ENCODE data around the gene CHERP.

Gene CHERP

DNA sequence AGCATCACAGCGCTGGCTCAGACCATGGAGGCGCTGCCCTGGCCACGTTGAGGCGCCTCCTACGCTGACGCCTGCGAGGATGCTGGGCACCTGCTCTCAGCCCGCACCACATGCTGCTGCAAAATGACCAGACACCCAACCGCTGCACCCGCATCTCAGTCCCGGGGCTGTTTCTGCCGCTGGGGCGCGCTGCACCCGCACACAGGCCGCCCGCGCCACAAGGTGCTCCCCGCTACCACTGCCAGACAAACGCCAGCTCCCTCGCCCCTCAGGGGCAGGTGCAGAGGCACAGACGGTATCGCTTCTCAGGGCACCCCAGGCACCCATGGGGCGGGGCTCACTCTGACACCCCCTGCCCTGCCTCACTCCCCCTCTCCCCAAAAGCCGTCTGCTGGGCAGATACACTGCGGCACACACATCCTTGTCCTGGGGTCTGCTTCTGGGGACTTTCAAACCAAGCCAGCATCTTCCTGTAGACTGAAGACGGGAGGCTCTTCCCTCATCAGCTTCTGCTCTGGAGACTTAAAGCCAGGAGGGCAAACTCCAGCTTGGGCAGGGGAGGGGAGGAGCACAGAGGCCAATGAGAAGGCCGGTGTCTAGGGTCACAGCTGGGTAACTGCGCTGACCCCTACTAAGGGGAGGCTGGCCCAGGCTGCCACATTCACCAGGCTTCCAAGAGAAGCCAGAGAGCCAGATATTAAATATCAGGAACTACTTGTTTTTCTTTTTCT lies 16.3 kb downstream of the CHERP start:
- Histone ChIP-seq H3K36me3 (ENCODE audit: low read depth) (peaks cover 86% of the 10 kb centered on the region), H3K4me3 (ENCODE audit: severe bottlenecking) (no peak overlapping the region), H3K9me3 (ENCODE audit: severe bottlenecking) (no peaks in the 10 kb centered on the region), H3K4me1 (ENCODE audit: insufficient read depth, poor library complexity, severe bottlenecking) (no peaks in the 10 kb centered on the region), H3K27me3 (ENCODE audit: insufficient read depth, poor library complexity, severe bottlenecking) (no peaks in the 10 kb centered on the region), H3K27ac (ENCODE audit: poor library complexity, severe bottlenecking) (no peak overlapping the region)
- TF ChIP-seq, protein P1, sequence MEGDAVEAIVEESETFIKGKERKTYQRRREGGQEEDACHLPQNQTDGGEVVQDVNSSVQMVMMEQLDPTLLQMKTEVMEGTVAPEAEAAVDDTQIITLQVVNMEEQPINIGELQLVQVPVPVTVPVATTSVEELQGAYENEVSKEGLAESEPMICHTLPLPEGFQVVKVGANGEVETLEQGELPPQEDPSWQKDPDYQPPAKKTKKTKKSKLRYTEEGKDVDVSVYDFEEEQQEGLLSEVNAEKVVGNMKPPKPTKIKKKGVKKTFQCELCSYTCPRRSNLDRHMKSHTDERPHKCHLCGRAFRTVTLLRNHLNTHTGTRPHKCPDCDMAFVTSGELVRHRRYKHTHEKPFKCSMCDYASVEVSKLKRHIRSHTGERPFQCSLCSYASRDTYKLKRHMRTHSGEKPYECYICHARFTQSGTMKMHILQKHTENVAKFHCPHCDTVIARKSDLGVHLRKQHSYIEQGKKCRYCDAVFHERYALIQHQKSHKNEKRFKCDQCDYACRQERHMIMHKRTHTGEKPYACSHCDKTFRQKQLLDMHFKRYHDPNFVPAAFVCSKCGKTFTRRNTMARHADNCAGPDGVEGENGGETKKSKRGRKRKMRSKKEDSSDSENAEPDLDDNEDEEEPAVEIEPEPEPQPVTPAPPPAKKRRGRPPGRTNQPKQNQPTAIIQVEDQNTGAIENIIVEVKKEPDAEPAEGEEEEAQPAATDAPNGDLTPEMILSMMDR (IDR thresholded peaks at IDR 0.05; ENCODE audit: poor library complexity, severe bottlenecking): no peak
- DNase-seq (ENCODE audit: low spot score) (no peak), ATAC-seq (ENCODE audit: low read depth) (no peak)

DNA sequence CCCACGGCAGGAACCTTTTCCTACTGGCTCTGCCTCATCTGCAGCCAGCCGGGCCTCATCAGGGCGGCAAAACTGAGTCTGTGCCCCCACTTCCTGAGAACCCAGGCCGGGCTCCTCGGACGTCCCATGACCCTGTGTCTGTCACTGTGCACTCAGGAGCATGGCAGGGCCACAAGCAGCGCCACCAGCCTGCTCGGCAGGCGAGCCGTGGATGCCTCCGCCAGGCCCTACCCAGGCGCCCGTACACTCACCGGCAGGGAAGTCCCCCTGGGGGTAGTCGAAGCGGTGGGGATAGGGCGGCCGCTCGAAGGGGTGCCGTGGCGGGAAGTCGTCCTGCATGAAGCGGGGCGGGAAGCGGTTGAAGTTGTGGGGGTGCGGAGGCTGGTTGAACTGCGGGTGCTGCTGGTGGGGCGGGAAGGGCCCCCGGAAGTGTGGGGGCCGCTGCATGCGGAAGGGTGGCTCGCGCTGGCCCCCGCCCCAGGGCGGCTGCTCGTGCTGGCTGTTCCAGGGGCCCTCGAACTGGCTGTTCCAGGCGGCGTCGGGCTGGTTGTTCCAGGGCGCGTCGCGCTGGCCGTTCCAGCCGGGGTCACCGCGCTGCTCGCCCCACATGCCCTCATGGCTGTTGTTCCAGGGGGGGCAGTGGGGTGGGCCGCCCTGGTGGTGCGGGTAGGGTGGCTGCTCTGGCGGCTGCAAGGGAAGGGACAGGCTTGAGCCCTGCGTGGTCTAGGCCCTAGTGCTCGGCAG lies 17.1 kb downstream of the CHERP start:
- TF ChIP-seq, protein P1 (IDR thresholded peaks at IDR 0.05; ENCODE audit: poor library complexity, severe bottlenecking): no peak
- Histone ChIP-seq H3K27ac (ENCODE audit: poor library complexity, severe bottlenecking) (no peak overlapping the region), H3K36me3 (ENCODE audit: low read depth) (peaks cover 88% of the 10 kb centered on the region), H3K27me3 (ENCODE audit: insufficient read depth, poor library complexity, severe bottlenecking) (no peaks in the 10 kb centered on the region), H3K9me3 (ENCODE audit: severe bottlenecking) (no peaks in the 10 kb centered on the region), H3K4me3 (ENCODE audit: severe bottlenecking) (no peak overlapping the region), H3K4me1 (ENCODE audit: insufficient read depth, poor library complexity, severe bottlenecking) (no peaks in the 10 kb centered on the region)
- no peak for ATAC-seq (ENCODE audit: low read depth)
- peak; percentile 56 for DNase-seq (ENCODE audit: low spot score)

DNA sequence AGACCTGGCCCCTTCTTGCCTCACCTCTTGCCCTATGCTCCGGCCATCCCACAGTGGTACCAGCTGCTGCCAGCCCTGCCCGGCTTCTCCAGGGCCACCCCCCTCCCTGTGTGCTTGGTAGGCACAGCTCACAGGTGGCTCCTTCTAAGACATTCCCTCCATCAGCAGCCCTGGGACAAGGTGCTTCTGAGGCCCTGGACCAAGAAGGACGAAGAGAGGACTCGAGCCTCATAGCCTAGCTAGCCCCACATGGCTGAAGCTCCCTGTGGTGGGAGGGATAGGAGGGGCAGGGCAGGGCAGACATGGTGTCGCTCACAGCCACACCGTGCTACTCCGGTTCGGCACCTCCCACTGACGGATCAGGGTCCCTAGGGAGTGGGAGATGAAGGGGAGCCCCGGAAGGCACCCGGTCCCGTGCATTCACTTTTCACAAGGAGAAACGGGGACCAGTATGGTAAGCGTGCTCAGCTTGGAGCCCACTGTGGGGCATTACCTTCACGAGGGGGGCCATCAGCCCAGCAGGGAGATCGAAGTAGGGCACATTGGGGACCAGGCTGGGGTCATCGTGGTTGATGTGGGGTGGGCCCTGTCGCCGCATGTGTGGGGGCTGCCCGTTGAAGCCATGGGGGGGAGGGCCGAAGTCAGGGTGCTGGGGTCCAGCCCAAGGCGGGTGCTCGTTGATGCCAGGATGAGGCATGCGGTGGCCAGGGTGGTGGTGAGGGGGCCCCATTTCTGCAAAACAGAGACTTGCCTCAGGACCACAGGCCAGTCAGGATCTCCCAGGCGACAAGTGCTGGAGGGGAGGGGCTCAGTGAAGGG lies 19.5 kb downstream of the CHERP start:
- Histone ChIP-seq H3K36me3 (ENCODE audit: low read depth) (peaks cover 93% of the 10 kb centered on the region), H3K27ac (ENCODE audit: poor library complexity, severe bottlenecking) (no peak overlapping the region), H3K27me3 (ENCODE audit: insufficient read depth, poor library complexity, severe bottlenecking) (no peaks in the 10 kb centered on the region), H3K9me3 (ENCODE audit: severe bottlenecking) (no peaks in the 10 kb centered on the region), H3K4me1 (ENCODE audit: insufficient read depth, poor library complexity, severe bottlenecking) (no peaks in the 10 kb centered on the region), H3K4me3 (ENCODE audit: severe bottlenecking) (no peak overlapping the region)
- ATAC-seq (ENCODE audit: low read depth) (no peak), DNase-seq (ENCODE audit: low spot score) (peak; percentile 60)
- TF ChIP-seq, protein P1 (IDR thresholded peaks at IDR 0.05; ENCODE audit: poor library complexity, severe bottlenecking): no peak

DNA sequence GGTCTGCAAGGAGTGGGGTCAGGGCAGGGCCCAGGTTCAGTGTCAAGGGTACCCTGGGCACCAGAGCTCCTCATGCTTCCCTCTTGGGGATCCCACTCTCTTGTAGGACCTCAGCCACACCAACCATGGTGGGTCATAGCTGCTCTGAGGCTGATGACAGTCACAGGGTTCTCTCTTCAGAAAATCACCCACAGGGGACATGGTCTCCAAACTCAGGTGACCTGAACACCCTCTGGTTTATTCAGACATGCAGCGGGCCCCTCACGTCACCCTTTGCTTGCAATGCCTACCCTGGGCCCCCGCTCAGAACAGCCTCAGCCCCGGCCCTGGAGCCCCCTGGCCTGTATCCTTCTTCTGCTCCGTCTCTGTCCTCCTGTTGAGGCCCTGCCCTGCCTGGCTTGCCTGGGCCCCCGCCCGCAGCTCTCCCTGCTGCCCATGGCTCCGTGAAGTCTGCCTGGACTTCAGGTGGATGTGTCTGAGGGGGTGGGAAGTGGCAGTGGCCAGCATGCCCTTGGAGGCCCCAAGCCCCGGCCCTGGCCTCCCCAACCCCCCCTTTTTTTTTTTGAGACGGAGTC lies 20.4 kb downstream of the CHERP start:
- Histone ChIP-seq H3K27ac (ENCODE audit: poor library complexity, severe bottlenecking) (no peak overlapping the region), H3K4me3 (ENCODE audit: severe bottlenecking) (no peak overlapping the region), H3K4me1 (ENCODE audit: insufficient read depth, poor library complexity, severe bottlenecking) (no peaks in the 10 kb centered on the region), H3K27me3 (ENCODE audit: insufficient read depth, poor library complexity, severe bottlenecking) (no peaks in the 10 kb centered on the region), H3K36me3 (ENCODE audit: low read depth) (peaks cover 92% of the 10 kb centered on the region), H3K9me3 (ENCODE audit: severe bottlenecking) (no peaks in the 10 kb centered on the region)
- TF ChIP-seq, protein P1 (IDR thresholded peaks at IDR 0.05; ENCODE audit: poor library complexity, severe bottlenecking): no peak
- DNase-seq (ENCODE audit: low spot score) (no peak), ATAC-seq (ENCODE audit: low read depth) (no peak)

All from RWPE2 (cell line).